Panc1 (cell line): ENCODE data around the gene CEMIP. TPM values are rescaled to one million over a fixed set of nuclear protein-coding genes. Genes with fewer than 3 reads are reported as not detected.

Experiments
- ATAC-seq: fragments of 200-7000 bp; cut with Tn5 transposase; 2 replicates; pipeline ENCODE4 v1.9.1; 2020; ENCODE audit warnings: mild to moderate bottlenecking, moderate library complexity
- BruUV-seq: library from RNA; stranded (reverse); fragments of 400-500 nt; replicated peaks from 2 replicates; lab custom pipeline; 2021; lab: Mats Ljungman, UMichigan
- CTCF ChIA-PET: fragments of 300-600 bp; sonication (Branson Sonifier 250); formaldehyde crosslinking; loops from one replicate; lab custom pipeline; 2022; ENCODE audit warnings: antibody characterized with exemption; lab: Charles Lee
- POLR2A ChIA-PET: fragments of 300-600 bp; sonication (Branson Sonifier 250); formaldehyde crosslinking; loops from one replicate; lab custom pipeline; 2022; ENCODE audit warnings: antibody characterized with exemption; lab: Charles Lee
- DNase-seq: peaks from one replicate; pipeline ENCODE4 v3.0.0-alpha.2; 2010; ENCODE audit warnings: low read depth, low spot score
- H3K27ac ChIP-seq: 2 replicates; pipeline ENCODE4 v1.5.1; 2011; ENCODE audit warnings: mild to moderate bottlenecking, low read length, inconsistent platforms
- H3K27me3 ChIP-seq: fragments of 200-500 bp; sonication (Bioruptor generic); 2 replicates; pipeline ENCODE4 v1.6.0; 2014; ENCODE audit warnings: low read length, inconsistent platforms; ENCODE audit not compliant: control insufficient read depth, insufficient read depth
- H3K36me3 ChIP-seq: fragments of 200-500 bp; sonication (Bioruptor generic); 2 replicates; pipeline ENCODE4 v1.5.1; 2014; ENCODE audit warnings: inconsistent platforms, mild to moderate bottlenecking, low read length, moderate library complexity; ENCODE audit not compliant: control insufficient read depth, insufficient read depth
- H3K4me1 ChIP-seq: 2 replicates; pipeline ENCODE4 v1.5.1; 2011; ENCODE audit warnings: inconsistent platforms, mild to moderate bottlenecking, low read length, moderate library complexity; ENCODE audit not compliant: control insufficient read depth, insufficient read depth
- H3K4me3 ChIP-seq, 2 experiments: 2 replicates each; pipeline ENCODE4 v1.5.1; 2011 to 2012; ENCODE audit warnings: low read depth in 2 of 2, low read length in 2 of 2, mild to moderate bottlenecking in 2 of 2, inconsistent platforms in 1 of 2, moderate library complexity in 1 of 2
- H3K9me3 ChIP-seq: fragments of 200-500 bp; sonication (Bioruptor generic); 2 replicates; pipeline ENCODE4 v1.5.1; 2014; ENCODE audit warnings: low read depth, mild to moderate bottlenecking, inconsistent platforms, low read length, moderate library complexity; ENCODE audit not compliant: control insufficient read depth, insufficient read depth
- CTCF ChIP-seq: fragments of 450-650 bp; IDR thresholded peaks from 2 replicates; pipeline ENCODE4 v1.5.1; 2017; ENCODE audit warnings: mild to moderate bottlenecking
- POLR2AphosphoS5 ChIP-seq: IDR thresholded peaks from 2 replicates; pipeline ENCODE4 v1.6.1; 2012; ENCODE audit warnings: mild to moderate bottlenecking, low read depth, low read length, moderate library complexity
- REST ChIP-seq, 2 experiments: IDR thresholded peaks; 2 replicates each; pipeline ENCODE4 v1.6.1; 2011 to 2012; ENCODE audit warnings: low read depth in 2 of 2, control low read depth in 1 of 2, low read length in 1 of 2, mild to moderate bottlenecking in 1 of 2, moderate library complexity in 1 of 2; ENCODE audit not compliant: insufficient read depth in 1 of 2
- SIN3A ChIP-seq: IDR thresholded peaks from 2 replicates; pipeline ENCODE4 v1.6.1; 2012; ENCODE audit warnings: low read depth, mild to moderate bottlenecking, low read length, moderate library complexity, borderline replicate concordance; ENCODE audit not compliant: insufficient read depth
- TCF7L2 ChIP-seq: IDR thresholded peaks from 2 replicates; pipeline ENCODE4 v1.6.1; 2011; ENCODE audit warnings: mild to moderate bottlenecking, low read depth, low read length, inconsistent platforms
- in situ Hi-C: cut with HindIII; loops from 2 replicates; pipeline ENCODE4 v1.10.0; 2016; ENCODE audit warnings: low sequenced_read_pairs, low pct_unique_long_range_greater_than_20kb
- intact Hi-C: fragments of 100-400 bp; cut with micrococcal nuclease; formaldehyde crosslinking; loops from one replicate; pipeline ENCODE4 v1.10.0; 2022; ENCODE audit not compliant: unreplicated experiment
- total RNA-seq: library from RNA; stranded (reverse); gene quantifications from one replicate; pipeline ENCODE4 v1.2.1, GENCODE V29; 2021; ENCODE audit not compliant: unreplicated experiment

Gene CEMIP
- total RNA-seq, 1 experiment from 2014 or later: 0.46 TPM

- intact Hi-C loops (no loop called here), in situ Hi-C loops (no loop called here)
- CTCF ChIA-PET: no interaction called here
- Histone ChIP-seq H3K9me3 (no peaks in the 10 kb centered on the region; the same call in 1 of the 2 replicates), H3K4me1 (peaks cover 24% of the 10 kb centered on the region), H3K36me3 (no peaks in the 10 kb centered on the region), H3K4me3 (no peak overlapping the region), H3K27ac (no peak overlapping the region), H3K27me3 (no peaks in the 10 kb centered on the region)
- DNase-seq (no peak), ATAC-seq (no peak)
- POLR2A ChIA-PET: no interaction called here
- TF ChIP-seq CTCF (no peak), POLR2AphosphoS5 (no peak), REST (IDR thresholded peaks at IDR 0.05; ENCODE audit: insufficient read depth in 1 of 2, low read depth in 2 of 2, low read length in 1 of 2) (no peak), SIN3A (no peak), TCF7L2 (no peak)
- BruUV-seq: no TSS peak
These were observed 31.7 kb upstream of the CEMIP start for GRCh38 chr15:80747317-80748053.

GRCh38 chr15:80749589-80749988 lies 29.6 kb upstream of the CEMIP start:
- no peaks in the 10 kb centered on the region for H3K27me3 ChIP-seq
- no TSS peak for BruUV-seq
- no peaks in the 10 kb centered on the region for H3K36me3 ChIP-seq
- in situ Hi-C loops (no loop called here), intact Hi-C loops (no loop called here)
- no peaks in the 10 kb centered on the region; the same call in 1 of the 2 replicates for H3K9me3 ChIP-seq
- no peak overlapping the region for H3K27ac ChIP-seq
- TF ChIP-seq TCF7L2 (no peak), POLR2AphosphoS5 (no peak), SIN3A (no peak), REST (IDR thresholded peaks at IDR 0.05; ENCODE audit: insufficient read depth in 1 of 2, low read depth in 2 of 2, low read length in 1 of 2) (no peak), CTCF (no peak)
- CTCF ChIA-PET: interaction anchor here (0.5 kb wide), 1 partner anchor 294 kb away, joined by 4 read pairs; no protein-coding TSS in a partner anchor
- peaks cover 6% of the 10 kb centered on the region; the same call in 1 of the 2 replicates for H3K4me1 ChIP-seq
- no peak overlapping the region for H3K4me3 ChIP-seq
- peak; percentile 22 for DNase-seq
- POLR2A ChIA-PET: no interaction called here
- no peak; the same call in 1 of the 2 replicates for ATAC-seq
